Measurements from ENCODE around the gene MT1G.

DNA sequence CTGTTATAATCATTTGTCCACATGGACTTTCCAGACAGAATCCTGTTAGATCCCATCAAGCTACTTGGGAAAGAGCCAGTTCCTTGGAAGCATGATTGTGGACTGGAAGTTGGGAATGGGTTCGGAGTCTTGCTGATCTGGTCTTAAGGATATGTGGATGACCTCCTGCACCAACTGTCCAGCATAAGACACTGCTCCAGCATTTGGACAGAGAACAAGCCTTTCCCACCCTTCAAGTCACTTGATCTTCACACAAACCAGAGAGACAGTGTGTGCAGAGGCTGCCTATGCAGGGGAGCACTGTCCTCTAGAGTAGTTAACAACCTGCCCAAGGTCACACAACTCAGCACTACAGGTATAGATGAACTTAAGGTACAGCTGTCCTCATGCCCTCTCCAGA, 22.0 kb downstream of the MT1G start:
- TF ChIP-seq FOXK2 (IDR thresholded peaks at IDR 0.05): no peak
- no peak for TF ChIP-seq SUZ12 (IDR thresholded peaks at IDR 0.05)
- TF ChIP-seq ELF4 (IDR thresholded peaks at IDR 0.05): no peak

Data from HEK293T (cell line).